ENCODE data around the gene DNAH10. TPM values are rescaled to one million over a fixed set of nuclear protein-coding genes. Genes with fewer than 3 reads are reported as not detected.

Gene DNAH10
- total RNA-seq, 1 experiment from 2014 or later: 0.39 TPM

GRCh38 chr12:123949770-123950165 is 187.7 kb downstream of the DNAH10 start:
- H3K4me1 ChIP-seq (ENCODE audit: control insufficient read depth, insufficient read depth, low read length): no peaks in the 10 kb centered on the region; the same call in 1 of the 2 replicates
- no peaks in the 10 kb centered on the region for H3K9me3 ChIP-seq (ENCODE audit: control insufficient read depth, insufficient read depth, low read depth, low read length)
- ChIA-PET CTCF (no interaction called here), POLR2A (interaction anchor here (0.6 kb wide), 1 partner anchor 9 kb away, joined by 5 read pairs; no protein-coding TSS in a partner anchor)
- H3K36me3 ChIP-seq (ENCODE audit: control insufficient read depth, insufficient read depth, low read length): no peaks in the 10 kb centered on the region
- no peak overlapping the region for H3K4me3 ChIP-seq (ENCODE audit: low read depth in 2 of 2, low read length in 2 of 2)
- ATAC-seq (no peak), DNase-seq (ENCODE audit: low read depth, low spot score) (no peak)
- no peak overlapping the region for H3K27ac ChIP-seq (ENCODE audit: low read length)
- no peaks in the 10 kb centered on the region for H3K27me3 ChIP-seq (ENCODE audit: control insufficient read depth, insufficient read depth, low read length)
- intact Hi-C loops (cut with micrococcal nuclease; ENCODE audit: unreplicated experiment): no loop called here
- no TSS peak for BruUV-seq (replicated peaks)
- TF ChIP-seq TCF7L2 (IDR thresholded peaks at IDR 0.05; ENCODE audit: low read depth, low read length): no peak
- no peak for TF ChIP-seq POLR2AphosphoS5 (IDR thresholded peaks at IDR 0.05; ENCODE audit: low read depth, low read length)
- TF ChIP-seq, protein P1, sequence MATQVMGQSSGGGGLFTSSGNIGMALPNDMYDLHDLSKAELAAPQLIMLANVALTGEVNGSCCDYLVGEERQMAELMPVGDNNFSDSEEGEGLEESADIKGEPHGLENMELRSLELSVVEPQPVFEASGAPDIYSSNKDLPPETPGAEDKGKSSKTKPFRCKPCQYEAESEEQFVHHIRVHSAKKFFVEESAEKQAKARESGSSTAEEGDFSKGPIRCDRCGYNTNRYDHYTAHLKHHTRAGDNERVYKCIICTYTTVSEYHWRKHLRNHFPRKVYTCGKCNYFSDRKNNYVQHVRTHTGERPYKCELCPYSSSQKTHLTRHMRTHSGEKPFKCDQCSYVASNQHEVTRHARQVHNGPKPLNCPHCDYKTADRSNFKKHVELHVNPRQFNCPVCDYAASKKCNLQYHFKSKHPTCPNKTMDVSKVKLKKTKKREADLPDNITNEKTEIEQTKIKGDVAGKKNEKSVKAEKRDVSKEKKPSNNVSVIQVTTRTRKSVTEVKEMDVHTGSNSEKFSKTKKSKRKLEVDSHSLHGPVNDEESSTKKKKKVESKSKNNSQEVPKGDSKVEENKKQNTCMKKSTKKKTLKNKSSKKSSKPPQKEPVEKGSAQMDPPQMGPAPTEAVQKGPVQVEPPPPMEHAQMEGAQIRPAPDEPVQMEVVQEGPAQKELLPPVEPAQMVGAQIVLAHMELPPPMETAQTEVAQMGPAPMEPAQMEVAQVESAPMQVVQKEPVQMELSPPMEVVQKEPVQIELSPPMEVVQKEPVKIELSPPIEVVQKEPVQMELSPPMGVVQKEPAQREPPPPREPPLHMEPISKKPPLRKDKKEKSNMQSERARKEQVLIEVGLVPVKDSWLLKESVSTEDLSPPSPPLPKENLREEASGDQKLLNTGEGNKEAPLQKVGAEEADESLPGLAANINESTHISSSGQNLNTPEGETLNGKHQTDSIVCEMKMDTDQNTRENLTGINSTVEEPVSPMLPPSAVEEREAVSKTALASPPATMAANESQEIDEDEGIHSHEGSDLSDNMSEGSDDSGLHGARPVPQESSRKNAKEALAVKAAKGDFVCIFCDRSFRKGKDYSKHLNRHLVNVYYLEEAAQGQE (IDR thresholded peaks at IDR 0.05; ENCODE audit: insufficient read depth in 1 of 2, low read depth in 2 of 2, low read length in 1 of 2): no peak
- no peak for TF ChIP-seq SIN3A (IDR thresholded peaks at IDR 0.05; ENCODE audit: borderline replicate concordance, insufficient read depth, low read depth, low read length)
- no peak for TF ChIP-seq CTCF (IDR thresholded peaks at IDR 0.05)
- in situ Hi-C loops (cut with HindIII; ENCODE audit: low pct_unique_long_range_greater_than_20kb, low sequenced_read_pairs): no loop called here

DNA sequence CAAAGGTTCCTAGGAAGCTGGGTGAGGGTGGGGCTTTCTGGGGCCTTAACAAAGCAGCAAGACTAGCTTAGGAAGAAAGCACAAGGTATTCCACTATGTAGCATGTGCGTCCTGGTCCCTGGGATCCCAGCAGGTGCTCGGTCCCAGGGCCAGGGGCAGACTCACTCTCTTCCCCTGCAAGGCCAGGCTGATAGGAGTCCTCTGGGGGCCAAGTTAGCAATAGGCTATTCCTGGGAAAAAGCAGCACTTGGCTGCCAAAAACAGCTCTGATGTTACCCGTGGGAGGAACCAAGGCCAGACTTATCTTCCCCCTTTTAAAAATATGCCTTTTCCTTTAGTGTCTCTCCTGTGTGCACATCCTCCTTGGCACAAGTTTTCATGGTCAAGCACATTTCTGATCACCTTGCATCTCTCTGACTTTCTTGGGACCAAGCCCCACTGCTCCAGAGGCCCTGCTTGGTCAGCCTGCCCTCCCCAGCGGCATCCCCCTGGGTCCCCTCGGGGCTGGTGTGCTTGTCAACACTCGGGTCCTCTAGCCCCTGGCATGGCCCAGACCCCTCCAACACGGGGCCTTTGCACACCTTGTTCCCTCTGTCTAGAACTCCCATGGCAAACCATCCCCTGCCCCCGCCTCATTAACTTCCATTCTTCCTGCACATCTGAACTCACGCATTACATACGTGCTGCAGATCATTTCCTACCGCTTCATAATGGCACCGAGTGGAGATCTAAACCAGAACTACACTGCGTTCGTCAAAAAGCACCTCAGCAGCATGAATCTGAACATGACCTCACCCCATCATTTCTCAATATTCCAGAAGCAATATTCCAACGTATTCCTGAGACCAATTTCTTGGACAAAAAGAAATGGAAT is 188.6 kb downstream of the DNAH10 start:
- in situ Hi-C loops (cut with HindIII; ENCODE audit: low pct_unique_long_range_greater_than_20kb, low sequenced_read_pairs) (no loop called here), intact Hi-C loops (cut with micrococcal nuclease; ENCODE audit: unreplicated experiment) (no loop called here)
- CTCF ChIA-PET: no interaction called here
- BruUV-seq (replicated peaks): no TSS peak
- H3K27me3 ChIP-seq (ENCODE audit: control insufficient read depth, insufficient read depth, low read length): no peaks in the 10 kb centered on the region
- ATAC-seq: no peak
- no peaks in the 10 kb centered on the region; the same call in 1 of the 2 replicates for H3K4me1 ChIP-seq (ENCODE audit: control insufficient read depth, insufficient read depth, low read length)
- DNase-seq (ENCODE audit: low read depth, low spot score): no peak
- no peak overlapping the region for H3K4me3 ChIP-seq (ENCODE audit: low read depth in 2 of 2, low read length in 2 of 2)
- TF ChIP-seq POLR2AphosphoS5 (IDR thresholded peaks at IDR 0.05; ENCODE audit: low read depth, low read length): no peak
- no peak for TF ChIP-seq CTCF (IDR thresholded peaks at IDR 0.05)
- TF ChIP-seq SIN3A (IDR thresholded peaks at IDR 0.05; ENCODE audit: borderline replicate concordance, insufficient read depth, low read depth, low read length): no peak
- TF ChIP-seq, protein P1 (IDR thresholded peaks at IDR 0.05; ENCODE audit: insufficient read depth in 1 of 2, low read depth in 2 of 2, low read length in 1 of 2): no peak
- TF ChIP-seq TCF7L2 (IDR thresholded peaks at IDR 0.05; ENCODE audit: low read depth, low read length): no peak
- H3K36me3 ChIP-seq (ENCODE audit: control insufficient read depth, insufficient read depth, low read length): no peaks in the 10 kb centered on the region
- POLR2A ChIA-PET: interaction anchor here (0.6 kb wide), 1 partner anchor 8 kb away, joined by 5 read pairs; no protein-coding TSS in a partner anchor
- no peak overlapping the region for H3K27ac ChIP-seq (ENCODE audit: low read length)
- H3K9me3 ChIP-seq (ENCODE audit: control insufficient read depth, insufficient read depth, low read depth, low read length): no peaks in the 10 kb centered on the region
